Neuronal stem cell (in vitro differentiated cells): ENCODE results near the gene KIAA0930.
"Not testable (repeated sequence)": the region's sequence is repeated elsewhere in the genome, so short reads cannot be mapped to it uniquely, and the experiment has no call there.

Source experiments
- DNase-seq: peaks from one replicate; pipeline ENCODE4 v3.0.0-alpha.2; 2013; ENCODE audit warnings: low spot score
- H2AFZ ChIP-seq: one replicate; pipeline ENCODE4 v1.6.1; 2013; ENCODE audit warnings: mild to moderate bottlenecking, low read length, inconsistent platforms
- H2AK5ac ChIP-seq: 2 replicates; pipeline ENCODE4 v1.6.1; 2013; ENCODE audit warnings: low read depth, mild to moderate bottlenecking, inconsistent platforms, low read length, moderate library complexity, mixed read lengths
- H2BK120ac ChIP-seq: 2 replicates; pipeline ENCODE4 v1.6.1; 2013; ENCODE audit warnings: low read depth, mild to moderate bottlenecking, inconsistent platforms, low read length, moderate library complexity, mixed read lengths
- H2BK12ac ChIP-seq: one replicate; pipeline ENCODE4 v1.6.1; 2013; ENCODE audit warnings: low read length, inconsistent platforms
- H2BK15ac ChIP-seq: 2 replicates; pipeline ENCODE4 v1.6.1; 2013; ENCODE audit warnings: mild to moderate bottlenecking, low read length, inconsistent platforms, mixed read lengths
- H2BK5ac ChIP-seq: one replicate; pipeline ENCODE4 v1.6.1; 2013; ENCODE audit warnings: inconsistent platforms, mild to moderate bottlenecking, low read length, moderate library complexity
- H3K14ac ChIP-seq: one replicate; pipeline ENCODE4 v1.6.1; 2013; ENCODE audit warnings: low read length, inconsistent platforms
- H3K18ac ChIP-seq: 2 replicates; pipeline ENCODE4 v1.6.1; 2013; ENCODE audit warnings: low read length, inconsistent platforms
- H3K23ac ChIP-seq: 2 replicates; pipeline ENCODE4 v1.6.1; 2013; ENCODE audit warnings: low read depth, mild to moderate bottlenecking, mixed read lengths, low read length, inconsistent platforms; ENCODE audit not compliant: poor library complexity
- H3K27ac ChIP-seq: replicated peaks from 3 replicates; pipeline ENCODE4 v1.5.1; 2013; ENCODE audit warnings: low read length, inconsistent platforms
- H3K27me3 ChIP-seq, 3 experiments: 2 replicates each; pipeline ENCODE4 v1.6.1; 2013; ENCODE audit warnings: low read length in 3 of 3, mild to moderate bottlenecking in 2 of 3, inconsistent platforms in 1 of 3, low read depth in 1 of 3, mixed read lengths in 1 of 3, moderate library complexity in 1 of 3; ENCODE audit not compliant: control insufficient read depth in 3 of 3, insufficient read depth in 3 of 3
- H3K36me3 ChIP-seq, 2 donors: replicated peaks in 1 of 2; 2 replicates each; pipeline ENCODE4 v1.6.1; 2013; ENCODE audit warnings: low read length in 2 of 2; ENCODE audit not compliant: control insufficient read depth in 2 of 2, insufficient read depth in 2 of 2
- H3K4ac ChIP-seq: 2 replicates; pipeline ENCODE4 v1.6.1; 2013; ENCODE audit warnings: inconsistent platforms, mild to moderate bottlenecking, low read length, moderate library complexity
- H3K4me1 ChIP-seq, 2 donors: 1 replicate in 1 of 2; 2 replicates in 1 of 2; pipeline ENCODE4 v1.6.1; 2013; ENCODE audit warnings: low read length in 2 of 2, low read depth in 1 of 2; ENCODE audit not compliant: control insufficient read depth in 2 of 2, insufficient read depth in 1 of 2
- H3K4me2 ChIP-seq: one replicate; pipeline ENCODE4 v1.6.1; 2013; ENCODE audit warnings: mild to moderate bottlenecking, low read length, inconsistent platforms; ENCODE audit not compliant: insufficient read depth, poor library complexity, severe bottlenecking
- H3K4me3 ChIP-seq, 2 donors: 2 replicates each; pipeline ENCODE4 v1.5.1; 2013; ENCODE audit warnings: low read length in 2 of 2, mild to moderate bottlenecking in 2 of 2, inconsistent platforms in 1 of 2, moderate library complexity in 1 of 2
- H3K79me1 ChIP-seq: one replicate; pipeline ENCODE4 v1.6.1; 2013; ENCODE audit warnings: low read depth, mild to moderate bottlenecking, inconsistent platforms, low read length, moderate library complexity
- H3K9ac ChIP-seq: one replicate; pipeline ENCODE4 v1.6.1; 2013; ENCODE audit warnings: mild to moderate bottlenecking, low read depth, low read length, inconsistent platforms; ENCODE audit not compliant: poor library complexity
- H3K9me3 ChIP-seq, 2 donors: replicated peaks in 1 of 2; 2 replicates each; pipeline versions ENCODE3 to v1.6.1; 2013; ENCODE audit warnings: low read length in 2 of 2, mild to moderate bottlenecking in 2 of 2, inconsistent platforms in 1 of 2, low read depth in 1 of 2, mixed read lengths in 1 of 2, moderate library complexity in 1 of 2; ENCODE audit not compliant: control insufficient read depth in 2 of 2, insufficient read depth in 1 of 2
- H4K8ac ChIP-seq: one replicate; pipeline ENCODE4 v1.6.1; 2013; ENCODE audit warnings: low read depth, mild to moderate bottlenecking, inconsistent platforms, low read length, moderate library complexity
- H4K91ac ChIP-seq: one replicate; pipeline ENCODE4 v1.6.1; 2013; ENCODE audit warnings: low read length, low read depth, mild to moderate bottlenecking, inconsistent platforms; ENCODE audit not compliant: poor library complexity
- WGBS, 2 donors: extraction: QIAGEN DNeasy Blood & Tissue Kit; methylation state at CpG; one replicate each; pipeline ENCODE4 v1.1.7; 2013; ENCODE audit warnings: missing lambda C conversion rate in 2 of 2, mixed read lengths in 1 of 2; ENCODE audit not compliant: insufficient read length in 2 of 2, insufficient replicate concordance in 1 of 2; ENCODE audit errors: extremely low coverage in 2 of 2; 5-methylcytosine and 5-hydroxymethylcytosine counted together

Gene KIAA0930

GRCh38 chr22:45195616-45196015 lies 45.1 kb downstream of the KIAA0930 start:
- H3K36me3 ChIP-seq: peaks cover 9 to 32% of the 10 kb centered on the region in 2 donors
- no peak overlapping the region for H3K27ac ChIP-seq
- H3K4me3 ChIP-seq: no peak overlapping the region
- H4K8ac ChIP-seq: no peak overlapping the region
- H2AFZ ChIP-seq: no peak overlapping the region
- no peak overlapping the region for H3K14ac ChIP-seq
- no peaks in the 10 kb centered on the region for H3K27me3 ChIP-seq
- no CpG with 5 or more reads among the region's 7 CpGs for WGBS, 2 donors
- no peak overlapping the region for H2BK15ac ChIP-seq
- H3K23ac ChIP-seq: no peak overlapping the region
- no peak overlapping the region for H2AK5ac ChIP-seq
- H4K91ac ChIP-seq: no peak overlapping the region
- H3K9me3 ChIP-seq: no peaks in the 10 kb centered on the region
- no peak overlapping the region for H3K18ac ChIP-seq
- H3K4ac ChIP-seq: no peak overlapping the region
- no peak overlapping the region for H3K4me2 ChIP-seq
- no peak for DNase-seq
- no peak overlapping the region for H2BK12ac ChIP-seq
- H3K79me1 ChIP-seq: peaks cover 2% of the 10 kb centered on the region
- H3K9ac ChIP-seq: no peak overlapping the region
- no peak overlapping the region for H2BK120ac ChIP-seq
- H2BK5ac ChIP-seq: no peak overlapping the region
- peaks cover 3 to 5% of the 10 kb centered on the region in 2 donors for H3K4me1 ChIP-seq

GRCh38 chr22:45194686-45195085 lies 46.0 kb downstream of the KIAA0930 start:
- H3K27ac ChIP-seq: no peak overlapping the region

GRCh38 chr22:45192701-45193187 lies 48.0 kb downstream of the KIAA0930 start:
- H3K27ac ChIP-seq: no peak overlapping the region
- H3K9ac ChIP-seq: no peak overlapping the region
- H3K79me1 ChIP-seq: no peaks in the 10 kb centered on the region
- H2BK5ac ChIP-seq: no peak overlapping the region
- no peak overlapping the region for H3K18ac ChIP-seq
- H3K9me3 ChIP-seq: no peaks in the 10 kb centered on the region
- WGBS, 2 donors: no CpG with 5 or more reads among the region's 13 CpGs
- H3K27me3 ChIP-seq: no peaks in the 10 kb centered on the region
- no peak overlapping the region for H2BK120ac ChIP-seq
- no peak for DNase-seq
- H3K36me3 ChIP-seq: peaks cover 4 to 29% of the 10 kb centered on the region in 2 donors
- H3K23ac ChIP-seq: no peak overlapping the region
- no peak overlapping the region for H4K8ac ChIP-seq
- no peak overlapping the region for H3K4ac ChIP-seq
- no peak overlapping the region for H2BK12ac ChIP-seq
- no peak overlapping the region for H4K91ac ChIP-seq
- no peak overlapping the region for H2BK15ac ChIP-seq
- H3K14ac ChIP-seq: no peak overlapping the region
- H3K4me1 ChIP-seq: peaks cover 0 to 5% of the 10 kb centered on the region in 2 donors
- no peak overlapping the region for H3K4me2 ChIP-seq
- H2AK5ac ChIP-seq: no peak overlapping the region
- H2AFZ ChIP-seq: no peak overlapping the region
- H3K4me3 ChIP-seq: no peak overlapping the region

More at GRCh38 chr22:45194686-45195085, 46.0 kb downstream of the KIAA0930 start:
- Histone ChIP-seq H3K9ac (peak overlapping the region; percentile 7), H4K8ac (no peak overlapping the region), H3K4ac (no peak overlapping the region), H3K79me1 (peaks cover 2% of the 10 kb centered on the region), H3K23ac (peak overlapping the region; percentile 53), H2AFZ (no peak overlapping the region), H2BK15ac (no peak overlapping the region), H3K18ac (no peak overlapping the region), H3K4me1 (peaks cover 2 to 5% of the 10 kb centered on the region in 2 donors), H3K14ac (no peak overlapping the region), H4K91ac (no peak overlapping the region), H2BK120ac (no peak overlapping the region), H3K4me2 (no peak overlapping the region), H3K36me3 (peaks cover 8 to 26% of the 10 kb centered on the region in 2 donors), H3K27me3 (no peaks in the 10 kb centered on the region), H3K9me3 (no peaks in the 10 kb centered on the region), H2BK5ac (no peak overlapping the region), H2AK5ac (no peak overlapping the region), H2BK12ac (no peak overlapping the region), H3K4me3 (no peak overlapping the region)
- DNase-seq: no peak
- WGBS, 2 donors: no CpG with 5 or more reads among the region's 17 CpGs

GRCh38 chr22:45191746-45192145 lies 48.9 kb downstream of the KIAA0930 start:
- H3K4ac ChIP-seq, H3K23ac ChIP-seq, H2AK5ac ChIP-seq, H3K14ac ChIP-seq, H4K91ac ChIP-seq, H3K27me3 ChIP-seq, H3K4me3 ChIP-seq, H3K9me3 ChIP-seq, DNase-seq, H4K8ac ChIP-seq, H3K79me1 ChIP-seq, H2BK5ac ChIP-seq, H2BK15ac ChIP-seq, H3K27ac ChIP-seq, H2BK120ac ChIP-seq, H2BK12ac ChIP-seq, H3K18ac ChIP-seq, H3K4me1 ChIP-seq, H3K9ac ChIP-seq, H2AFZ ChIP-seq, H3K4me2 ChIP-seq: not testable (repeated sequence)
- peaks cover 0 to 27% of the 10 kb centered on the region in 2 donors for H3K36me3 ChIP-seq
- WGBS, 2 donors: no CpG with 5 or more reads among the region's 9 CpGs
